ENCODE results near the gene PTPRT.

GRCh38 chr20:42261766-42262270, 927.9 kb downstream of the PTPRT start:
- TF ChIP-seq POLR2AphosphoS5 (IDR thresholded peaks at IDR 0.05; ENCODE audit: low read depth, low read length) (no peak), POLR2A (IDR thresholded peaks at IDR 0.05; ENCODE audit: low read depth, low read length) (no peak)

Measured in GM12892 (cell line).